ENCODE data around the gene HHAT.

HHAT gene

DNA sequence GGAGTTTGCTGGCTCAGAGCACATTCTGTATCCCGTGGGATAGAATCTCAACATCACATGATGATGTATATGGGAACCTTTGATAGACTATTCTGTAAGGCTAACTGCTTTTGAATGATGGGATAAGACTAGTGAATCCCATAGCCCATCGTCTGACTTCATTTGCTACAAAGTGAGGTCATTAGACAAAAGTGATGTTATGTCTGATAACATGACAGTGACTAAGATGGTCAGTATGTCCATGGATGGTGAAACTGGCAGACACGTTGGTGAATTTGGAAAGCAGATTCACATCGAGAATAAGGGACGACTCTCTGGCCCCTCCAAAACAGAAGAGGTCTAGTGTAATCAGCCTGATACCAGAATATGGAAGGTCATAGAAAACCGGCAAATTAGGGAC lies 108.4 kb downstream of the HHAT start:
- DNase-seq (ENCODE audit: low read depth in 2 of 2, low spot score in 1 of 2), result no peak

DNA sequence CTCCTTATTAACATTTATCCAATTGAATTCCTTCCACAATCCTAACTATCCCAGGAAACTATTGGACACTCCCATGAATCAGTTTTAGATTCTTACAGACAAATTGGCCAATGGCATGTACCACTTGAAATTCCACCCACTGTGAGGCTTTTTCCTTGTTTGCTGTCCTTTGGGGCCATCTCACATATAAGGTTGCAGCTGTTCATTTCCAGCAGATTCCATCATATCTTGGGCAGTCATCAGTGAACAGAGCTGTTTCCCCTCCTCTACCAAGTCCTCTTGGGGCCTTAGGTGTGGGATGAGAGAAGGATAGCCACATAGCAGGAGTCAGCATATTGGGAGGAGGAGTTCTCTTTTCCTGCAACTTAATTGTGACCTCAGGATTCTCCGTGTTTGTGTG lies 109.1 kb downstream of the HHAT start:
- DNase-seq (ENCODE audit: low read depth in 2 of 2, low spot score in 1 of 2), result no peak

DNA sequence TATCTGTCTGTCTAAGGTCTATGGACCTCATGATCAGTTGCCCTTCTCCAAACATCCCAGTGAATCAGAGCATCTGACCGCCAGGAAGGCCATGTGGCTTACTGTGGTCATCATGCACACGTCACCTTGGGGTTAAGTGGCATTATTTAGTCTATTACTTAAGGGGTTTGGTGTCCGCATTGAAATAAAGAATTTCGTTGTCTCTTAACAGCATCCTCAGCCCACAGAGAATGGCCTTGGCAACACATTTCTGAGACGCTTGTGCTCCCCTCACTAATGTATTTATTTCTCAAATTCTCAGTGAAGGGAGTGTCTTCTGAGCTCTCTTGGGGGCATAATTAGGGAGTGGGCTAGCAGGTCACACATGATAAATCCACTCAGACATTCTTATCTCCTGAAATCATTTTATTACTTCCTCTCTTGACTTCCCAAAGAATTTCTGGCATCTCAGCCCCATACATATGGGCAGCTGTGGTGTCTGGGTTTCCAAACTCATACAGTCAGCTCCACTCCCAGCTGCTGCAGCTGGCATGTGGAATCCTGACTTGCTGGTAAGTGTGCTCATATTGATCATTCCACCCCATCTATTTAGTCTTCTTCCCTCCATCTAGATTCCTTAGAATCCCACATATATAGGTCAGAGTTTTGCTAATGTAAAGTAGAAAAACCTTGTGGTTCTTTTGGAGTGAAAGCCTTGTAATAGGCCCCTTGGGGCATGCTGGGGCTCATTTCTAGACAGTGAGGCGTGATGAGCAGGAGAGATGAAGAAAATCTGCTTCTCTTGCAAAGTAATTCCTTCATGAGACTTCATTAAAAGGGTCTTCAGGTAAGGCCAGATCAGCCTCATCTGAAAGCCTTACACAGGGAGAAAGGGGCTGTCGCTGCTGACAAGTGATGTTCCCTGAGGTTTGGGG lies 110.5 kb downstream of the HHAT start:
- no peak for DNase-seq (ENCODE audit: low read depth in 2 of 2, low spot score in 1 of 2)

DNA sequence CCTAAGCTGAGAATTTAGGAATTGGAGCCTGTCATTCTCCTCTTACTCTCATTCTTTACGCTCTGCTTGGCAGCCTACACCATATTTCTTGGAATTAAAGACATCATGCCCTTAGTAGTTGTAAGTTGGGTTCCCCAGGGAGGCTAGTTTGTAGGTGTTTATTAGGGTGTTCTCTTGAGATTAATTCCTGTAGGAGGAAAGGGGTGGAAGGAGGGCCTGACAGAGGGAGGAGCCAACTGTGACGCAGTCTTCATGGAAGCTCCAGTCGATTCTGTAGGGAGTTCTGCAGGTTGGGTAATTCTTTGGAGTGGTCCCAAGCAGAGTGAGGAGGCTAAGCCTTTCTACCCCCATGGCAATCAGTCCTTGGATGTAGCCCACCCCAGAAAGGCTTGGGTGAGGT lies 111.4 kb downstream of the HHAT start:
- DNase-seq (ENCODE audit: low read depth in 2 of 2, low spot score in 1 of 2), result no peak

DNA sequence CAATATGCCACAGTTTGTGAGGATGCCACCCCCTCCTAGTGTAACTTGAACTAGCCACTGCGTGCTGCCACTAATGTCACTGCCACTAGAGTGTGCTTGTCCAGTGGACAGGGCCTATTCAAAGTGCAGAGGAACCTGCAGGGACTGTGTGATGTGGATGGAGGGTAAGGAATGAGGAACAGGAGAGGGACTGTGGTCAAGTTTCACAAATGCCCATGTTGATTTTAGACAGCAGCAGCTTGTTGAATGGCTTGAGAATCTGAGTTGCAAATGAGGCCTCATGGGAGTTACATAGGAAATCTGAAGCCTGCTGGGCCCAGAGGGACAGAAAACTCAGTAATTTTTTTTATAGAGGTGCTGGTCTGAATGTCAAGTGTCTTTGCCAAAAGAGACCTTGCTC lies 112.3 kb downstream of the HHAT start:
- DNase-seq (ENCODE audit: low read depth in 2 of 2, low spot score in 1 of 2), result no peak

DNA sequence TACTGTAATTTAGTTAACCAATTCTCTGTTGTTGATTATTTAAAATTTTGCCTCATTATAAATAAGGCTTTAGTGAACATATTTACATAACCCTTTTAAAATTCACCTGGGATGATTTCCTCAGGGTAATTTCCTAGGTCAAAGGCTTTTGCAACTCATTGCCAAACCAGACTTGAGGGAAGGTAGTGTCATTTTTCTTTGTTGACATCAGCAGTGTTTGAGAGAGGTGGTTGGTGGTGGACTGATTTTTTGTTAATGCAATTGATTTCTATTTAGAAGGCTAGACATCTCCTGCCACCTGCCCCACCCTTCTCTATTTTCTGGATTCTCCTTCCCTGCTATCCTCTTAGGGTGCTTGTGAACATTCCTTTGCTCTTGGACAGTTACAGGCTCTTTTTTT lies 116.8 kb downstream of the HHAT start:
- no peak for DNase-seq (ENCODE audit: low read depth in 2 of 2, low spot score in 1 of 2)

DNA sequence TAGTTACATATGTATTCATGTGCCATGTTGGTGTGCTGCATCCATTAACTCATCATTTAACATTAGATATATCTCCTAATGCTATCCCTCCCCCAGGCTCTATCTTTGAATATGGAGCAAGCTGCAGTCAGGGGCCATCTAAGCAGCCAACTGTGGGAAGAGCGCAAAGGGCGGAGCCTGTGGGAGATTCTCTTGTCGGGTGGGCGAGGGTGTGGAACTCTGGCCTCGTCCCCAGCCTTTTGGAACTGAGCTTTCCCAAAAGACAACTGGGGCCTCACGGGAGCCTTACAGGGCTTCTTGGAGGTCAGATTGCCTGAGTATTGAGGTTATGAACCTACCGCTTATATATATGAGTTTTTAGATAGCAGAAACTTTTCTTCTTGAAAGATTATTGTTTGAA lies 117.2 kb downstream of the HHAT start:
- no peak for DNase-seq (ENCODE audit: low read depth in 2 of 2, low spot score in 1 of 2)

DNA sequence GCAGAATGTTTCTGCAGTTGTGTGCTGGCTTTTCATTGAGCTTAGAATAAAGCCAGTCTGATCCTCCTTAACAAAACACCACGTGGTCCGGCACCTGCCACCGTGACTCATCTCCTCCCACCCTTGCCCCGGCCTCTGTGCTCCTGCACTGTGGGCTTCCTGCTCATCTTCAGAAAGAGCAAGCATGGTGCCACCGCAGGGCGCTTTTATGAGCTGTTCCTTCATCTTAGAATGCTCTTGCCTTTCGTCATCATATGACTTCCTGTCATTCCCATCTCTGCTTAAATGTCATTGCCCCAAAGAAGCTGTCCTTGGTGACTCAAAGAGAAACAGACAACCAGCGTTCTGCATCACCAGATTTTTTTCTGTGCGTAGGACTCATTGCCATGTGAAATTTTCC lies 117.8 kb downstream of the HHAT start:
- peak; percentile 57 to 80 for DNase-seq (ENCODE audit: low read depth in 2 of 2, low spot score in 1 of 2)

DNA sequence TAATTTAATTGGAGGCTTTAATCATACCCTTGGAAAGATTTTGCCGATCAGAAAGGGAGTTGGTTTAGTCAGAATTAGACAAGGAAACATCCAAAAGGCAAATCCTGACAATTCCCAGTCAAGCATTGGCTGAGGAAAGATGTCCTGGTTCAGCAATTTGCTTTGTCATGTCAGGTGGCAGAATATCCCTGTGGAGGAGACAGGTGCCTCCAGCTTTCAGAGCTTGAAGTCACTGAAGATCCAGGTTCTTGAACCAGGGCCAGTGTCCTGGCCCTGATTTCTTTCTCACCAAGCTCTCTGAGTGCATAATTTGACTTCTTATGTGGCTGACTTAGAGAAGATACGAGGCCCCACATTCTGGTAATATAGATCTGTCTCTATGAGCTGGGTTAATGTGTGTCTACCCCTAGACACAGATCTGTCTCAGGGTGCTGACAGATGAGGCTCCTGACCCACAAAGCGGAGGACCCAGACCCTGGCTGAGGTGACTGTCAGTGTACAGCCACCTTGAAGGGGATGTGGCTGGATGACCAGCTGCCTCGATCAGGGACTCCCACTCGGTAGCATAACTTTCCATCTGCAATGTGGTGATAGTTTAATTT lies 118.9 kb downstream of the HHAT start:
- DNase-seq (ENCODE audit: low read depth in 2 of 2, low spot score in 1 of 2), result no peak

DNA sequence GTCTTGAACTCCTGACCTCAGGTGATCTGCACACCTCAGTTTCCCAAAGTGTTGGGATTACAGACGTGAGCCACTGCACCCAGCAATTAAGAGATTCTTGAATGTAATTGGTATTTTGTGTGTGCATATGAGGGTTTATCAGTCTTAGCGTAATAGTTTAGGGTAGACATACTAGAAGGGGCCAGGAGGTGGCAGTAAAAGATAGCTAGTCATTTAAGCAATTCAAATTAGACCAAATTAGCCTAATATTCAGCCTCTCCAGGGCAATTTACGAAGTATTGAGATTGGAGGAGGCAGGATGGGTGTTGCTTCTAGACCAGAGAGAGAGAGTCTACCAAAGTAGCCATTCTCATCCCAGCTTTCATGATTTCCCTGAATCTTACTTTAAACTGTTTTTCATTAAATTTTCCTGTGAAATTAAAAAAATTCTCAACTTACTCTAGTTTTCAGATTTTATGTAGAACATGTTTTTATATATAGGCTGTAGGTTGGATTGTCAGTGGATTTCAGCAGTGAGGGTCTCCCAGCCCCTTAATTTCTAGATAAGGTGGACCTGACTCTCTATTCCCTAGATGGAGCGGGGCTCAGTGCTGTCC lies 119.7 kb downstream of the HHAT start:
- DNase-seq (ENCODE audit: low read depth in 2 of 2, low spot score in 1 of 2), result no peak

DNA sequence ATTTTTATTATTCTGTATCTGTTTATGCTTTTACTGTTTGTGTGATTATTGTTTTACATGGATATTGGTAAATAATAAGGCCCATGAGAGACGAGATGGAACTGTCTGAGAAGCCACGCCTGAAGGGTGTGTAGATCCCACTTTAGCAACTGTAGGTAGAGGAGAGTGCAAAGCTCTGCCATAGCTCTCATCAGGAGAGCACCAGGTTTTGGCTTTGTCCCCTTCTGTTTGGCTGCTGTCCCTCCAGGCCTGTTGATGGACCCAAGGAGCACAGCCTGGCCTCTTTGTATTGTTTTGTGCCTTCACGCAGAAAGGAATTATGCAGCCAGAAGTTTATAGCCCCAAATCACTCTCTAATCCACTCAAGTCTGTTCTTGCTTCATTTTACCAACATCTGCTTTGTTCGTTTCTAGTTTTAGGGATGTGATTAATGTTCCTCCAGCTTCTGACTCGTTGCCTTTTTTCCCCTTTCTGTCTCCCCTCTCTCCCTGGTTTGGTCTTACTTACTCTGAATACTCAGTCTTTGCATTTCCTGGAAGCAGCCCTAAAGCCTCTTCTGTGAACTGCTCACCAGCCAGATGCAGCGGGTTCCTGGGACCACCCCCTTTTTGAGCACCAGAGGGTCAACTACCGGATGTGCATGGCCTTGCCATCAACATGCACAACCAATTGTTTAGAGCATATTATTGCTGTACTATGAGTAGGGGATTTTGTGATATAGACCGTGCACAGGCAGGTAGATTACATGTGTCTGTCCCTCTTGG lies 127.3 kb downstream of the HHAT start:
- no peak for DNase-seq (ENCODE audit: low read depth in 2 of 2, low spot score in 1 of 2)

DNA sequence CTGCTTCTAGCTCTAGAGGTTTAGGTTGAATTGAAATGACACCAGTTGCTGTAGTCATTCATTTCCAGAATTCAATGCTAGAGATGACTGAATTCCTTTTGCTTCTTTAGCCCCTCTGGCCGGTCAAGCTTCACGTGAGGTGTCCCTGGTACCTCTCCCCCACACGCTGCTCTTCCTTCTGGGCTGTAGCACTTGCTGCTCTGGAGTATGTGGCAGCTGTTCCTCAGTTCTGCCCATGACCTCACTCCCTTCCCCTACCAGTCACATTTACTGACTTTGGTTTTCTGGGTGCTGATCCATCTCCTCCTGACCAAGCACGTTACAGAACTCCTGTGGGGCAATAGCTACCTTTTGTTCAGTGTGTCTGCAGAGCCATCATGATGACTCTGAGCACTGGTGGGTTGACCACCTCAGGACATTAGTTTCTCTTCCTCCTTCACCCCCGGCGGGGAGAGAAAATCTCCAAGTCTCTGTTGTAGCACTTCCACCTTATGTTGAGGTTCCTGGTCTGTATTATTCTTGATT lies 128.1 kb downstream of the HHAT start:
- DNase-seq (ENCODE audit: low read depth in 2 of 2, low spot score in 1 of 2), result no peak

DNA sequence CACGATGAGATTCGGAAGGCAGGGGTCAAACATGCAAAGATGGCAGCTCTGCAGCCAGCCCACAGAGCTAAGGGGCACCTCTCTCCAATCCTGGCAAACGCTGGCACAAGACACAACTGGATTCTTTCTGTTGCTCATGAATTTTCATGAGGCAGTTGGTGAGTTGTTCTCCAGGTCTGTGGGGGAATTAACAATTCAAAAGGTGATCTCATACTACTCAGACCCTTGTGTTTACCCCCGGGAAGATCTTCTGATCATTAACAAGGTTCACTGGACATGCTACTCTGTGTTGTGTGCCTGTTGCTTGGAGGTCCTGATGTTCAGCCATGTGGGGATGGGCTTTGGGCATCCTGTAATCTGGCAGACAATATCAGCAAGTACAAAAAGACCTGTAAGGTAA lies 128.9 kb downstream of the HHAT start:
- DNase-seq (ENCODE audit: low read depth in 2 of 2, low spot score in 1 of 2), result no peak

DNA sequence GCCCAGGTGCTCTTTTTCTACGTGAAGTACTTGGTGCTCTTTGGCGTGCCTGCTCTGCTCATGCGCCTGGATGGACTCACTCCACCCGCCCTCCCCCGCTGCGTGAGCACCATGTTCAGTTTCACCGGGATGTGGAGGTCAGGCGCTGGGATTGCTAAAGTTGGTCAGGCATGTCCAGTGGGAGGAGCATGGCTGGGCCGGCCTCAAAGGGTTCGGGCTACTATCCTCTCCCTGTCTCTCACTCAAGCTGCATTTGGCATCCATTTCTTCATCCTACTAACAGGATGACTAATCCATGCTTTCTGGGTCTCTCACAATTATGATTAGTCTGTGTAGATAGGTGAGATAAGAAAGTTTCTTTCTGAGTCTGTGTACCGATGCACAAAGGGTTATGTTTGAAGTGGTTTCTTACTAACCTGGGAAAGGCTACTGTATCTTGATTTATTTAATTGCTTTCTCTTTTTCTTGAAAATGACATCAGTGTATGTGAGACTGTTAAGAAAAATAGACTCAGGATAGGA lies 135.9 kb downstream of the HHAT start:
- no peak for DNase-seq (ENCODE audit: low read depth in 2 of 2, low spot score in 1 of 2)

DNA sequence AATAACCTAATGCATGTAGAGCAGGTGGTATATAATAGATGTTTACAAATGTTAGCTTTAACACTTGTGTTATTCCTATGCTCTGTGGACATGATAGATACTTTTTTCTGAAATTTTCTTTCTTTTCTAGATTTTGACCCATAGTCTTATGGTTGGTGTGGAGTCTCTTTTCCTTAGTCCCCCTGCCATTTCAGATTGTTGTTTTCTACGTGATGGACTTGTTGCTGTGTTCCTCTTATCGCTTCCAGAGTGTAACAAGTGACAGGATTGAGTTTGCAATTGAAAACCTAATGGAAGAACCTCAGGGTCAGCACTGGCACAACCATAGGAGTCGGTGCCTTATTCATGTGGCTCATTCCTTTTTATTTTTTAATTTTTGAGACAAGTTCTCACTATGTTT lies 136.4 kb downstream of the HHAT start:
- DNase-seq (ENCODE audit: low read depth in 2 of 2, low spot score in 1 of 2), result no peak

DNA sequence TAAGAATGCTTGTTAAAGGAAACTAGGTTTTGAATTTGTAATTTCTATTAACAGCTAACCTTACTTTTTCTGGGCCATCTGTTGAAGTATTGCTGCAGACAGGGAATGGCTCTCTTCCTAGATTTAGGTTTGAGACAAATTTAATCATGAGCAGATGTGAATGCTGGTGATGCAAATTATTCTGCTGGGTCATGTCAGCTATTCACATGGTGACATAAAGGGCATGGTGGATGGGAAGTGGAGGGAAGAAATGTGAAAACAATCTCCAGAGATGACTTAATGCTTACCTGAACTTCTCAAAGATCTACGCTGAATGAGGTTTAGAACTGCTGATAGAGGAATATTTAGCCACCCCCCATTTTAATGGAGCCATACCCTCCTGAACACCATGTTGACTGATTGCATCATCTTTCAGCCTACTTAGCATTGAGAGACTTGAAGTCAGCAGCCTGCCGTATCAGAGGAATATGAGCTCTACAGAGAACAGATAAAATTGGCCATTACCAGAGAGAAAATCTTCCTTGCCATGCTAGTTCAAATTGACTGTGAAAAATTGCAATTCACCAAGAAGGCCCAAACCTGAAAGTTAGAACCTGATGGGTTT lies 138.8 kb downstream of the HHAT start:
- no peak for DNase-seq (ENCODE audit: low read depth in 2 of 2, low spot score in 1 of 2)

DNA sequence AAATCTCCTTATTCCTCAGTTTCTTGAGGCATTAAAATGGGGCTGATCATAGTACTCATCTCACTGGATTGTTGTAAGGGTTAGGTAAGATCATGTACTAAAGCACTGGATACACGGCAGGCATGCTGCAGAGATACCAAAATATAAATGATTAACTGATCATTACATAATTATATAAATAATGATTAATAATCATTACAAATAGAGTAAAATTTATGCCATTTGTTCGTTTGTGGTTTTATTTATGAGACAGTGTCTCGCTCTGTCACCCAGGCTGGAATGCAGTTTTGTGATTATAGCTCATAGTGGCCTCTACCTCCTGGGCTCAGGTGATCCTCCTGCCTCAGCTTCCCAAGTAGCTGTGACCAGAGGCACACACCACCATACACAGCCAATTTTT lies 140.7 kb downstream of the HHAT start:
- DNase-seq (ENCODE audit: low read depth in 2 of 2, low spot score in 1 of 2), result no peak

DNA sequence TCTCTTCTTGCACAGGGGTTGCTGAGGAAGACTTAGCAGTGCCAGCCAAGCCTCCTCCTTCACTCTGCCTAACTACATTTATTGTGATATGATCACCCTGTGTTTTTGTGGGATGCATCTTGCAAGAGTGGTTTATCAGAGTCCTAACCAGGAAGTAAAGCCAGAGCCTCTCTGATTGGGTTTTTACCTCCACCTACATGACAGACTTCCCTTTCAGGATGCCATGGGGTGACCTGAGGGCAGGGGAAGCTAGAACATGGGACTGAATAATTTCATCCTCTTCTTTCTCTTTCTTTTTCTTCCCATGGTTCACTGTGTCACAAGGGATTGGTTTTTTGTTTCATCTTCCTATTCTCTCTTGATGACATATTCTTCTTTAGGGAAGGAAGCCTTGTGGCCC lies 146.6 kb downstream of the HHAT start:
- DNase-seq (ENCODE audit: low read depth in 2 of 2, low spot score in 1 of 2), result no peak

DNA sequence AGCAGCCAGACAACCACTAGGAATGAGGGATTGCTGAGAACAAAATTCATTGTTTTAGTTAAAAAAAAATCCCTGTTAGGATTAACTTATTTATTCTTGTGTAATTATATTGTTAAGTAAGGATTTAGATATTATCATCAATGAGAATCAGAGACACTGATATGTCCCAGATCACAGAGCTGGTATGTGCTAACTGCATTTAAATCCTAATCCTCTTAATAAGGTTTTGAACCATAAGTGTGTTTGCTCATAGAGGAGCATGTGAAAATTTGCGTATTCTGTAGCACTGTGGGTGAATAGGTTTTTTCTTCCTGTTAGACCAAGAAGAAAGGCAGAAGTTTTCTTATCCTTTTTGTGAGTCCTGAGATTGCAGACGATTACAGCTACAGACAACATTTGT lies 147.1 kb downstream of the HHAT start:
- no peak for DNase-seq (ENCODE audit: low read depth in 2 of 2, low spot score in 1 of 2)

DNA sequence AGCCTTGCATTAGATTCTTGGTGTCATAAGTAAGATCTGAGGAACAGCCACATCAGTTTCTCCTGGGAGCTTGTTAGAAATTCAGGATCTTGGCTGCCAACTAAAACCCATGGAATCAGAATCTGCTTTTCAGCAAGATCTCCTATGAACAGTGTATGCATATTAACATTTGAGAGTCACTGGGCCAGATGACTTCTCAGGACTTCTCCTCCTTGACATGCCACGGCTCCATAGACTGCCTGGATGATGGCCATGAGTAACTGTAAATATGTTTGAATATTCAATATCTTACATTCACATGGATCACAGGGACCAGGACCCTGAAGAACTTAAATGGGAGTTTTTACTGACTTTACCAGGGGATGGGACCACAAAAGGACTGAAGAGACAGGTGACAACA lies 148.0 kb downstream of the HHAT start:
- DNase-seq (ENCODE audit: low read depth in 2 of 2, low spot score in 1 of 2), result no peak

Data from stimulated activated CD8-positive, alpha-beta memory T cell treated with anti-CD3 and anti-CD28 coated beads, Interleukin-4, amount 100 ng/mL, for 4 hours (primary cell).